Brain microvascular endothelial cell (primary cell): ENCODE measurements around the gene LUZP2.

Source experiments
- DNase-seq: peaks from one replicate; pipeline ENCODE4 v3.0.0-alpha.2; 2020
- H3K27ac ChIP-seq: fragments of 250-450 bp; sonication (Bioruptor Pico); 2 replicates; pipeline ENCODE4 v1.5.1; 2020; ENCODE audit warnings: mild to moderate bottlenecking, moderate library complexity
- H3K27me3 ChIP-seq: fragments of 250-450 bp; sonication (Bioruptor Pico); replicated peaks from 2 replicates; pipeline ENCODE4 v1.5.1; 2020; ENCODE audit warnings: mild to moderate bottlenecking
- H3K36me3 ChIP-seq: fragments of 250-450 bp; sonication (Bioruptor Pico); replicated peaks from 2 replicates; pipeline ENCODE4 v1.5.1; 2020; ENCODE audit warnings: mild to moderate bottlenecking
- H3K4me3 ChIP-seq: 2 replicates; pipeline ENCODE4 v1.5.1; 2011; ENCODE audit warnings: low read depth, mild to moderate bottlenecking, control low read depth, low read length, moderate library complexity
- in situ Hi-C: cut with HindIII; loops from 2 replicates; pipeline ENCODE4 v1.10.0; 2017; ENCODE audit warnings: low sequenced_read_pairs, low pct_ligation_motif_present
- TF ChIP-seq, protein P1 (sequence below): IDR thresholded peaks from 2 replicates; pipeline ENCODE4 v1.5.1; 2011; ENCODE audit warnings: low read depth, mild to moderate bottlenecking, moderate library complexity, low read length, control low read depth, inconsistent platforms; ENCODE audit errors: missing control alignments

The LUZP2 gene

DNA sequence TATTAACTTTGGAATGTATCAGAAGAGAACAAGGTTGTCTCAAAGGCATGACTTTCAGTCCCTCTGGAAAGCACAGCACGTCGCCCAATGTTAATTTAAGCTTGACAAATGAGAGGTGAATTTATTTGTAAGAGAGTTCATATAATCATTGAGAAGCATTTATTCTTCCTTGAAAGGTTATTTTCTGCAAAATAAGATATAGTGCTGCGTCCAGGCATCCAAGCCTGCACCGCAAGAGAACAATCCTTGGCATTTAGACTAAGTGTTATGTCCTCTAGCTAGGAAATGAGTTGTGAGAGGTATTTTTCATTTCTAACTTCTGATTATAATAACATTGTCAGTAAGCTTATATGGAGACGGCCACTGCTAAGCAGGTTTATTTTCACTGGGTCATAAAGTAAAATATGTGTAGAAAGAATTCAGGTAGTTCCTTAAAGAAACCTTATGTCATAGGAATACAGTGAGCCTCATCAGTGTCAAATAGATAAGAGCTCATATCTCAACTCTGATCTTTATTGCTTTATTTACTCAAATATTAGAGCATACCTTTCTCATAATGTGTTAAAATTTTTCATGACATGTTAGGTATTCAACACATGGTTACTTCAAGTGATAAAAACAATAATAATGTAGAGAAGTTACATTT, 182.0 kb downstream of the LUZP2 start:
- no peak overlapping the region for H3K4me3 ChIP-seq
- in situ Hi-C loops, result no loop called here
- no peak for DNase-seq
- no peaks in the 10 kb centered on the region for H3K27me3 ChIP-seq
- H3K27ac ChIP-seq, result no peak overlapping the region
- TF ChIP-seq, protein P1, sequence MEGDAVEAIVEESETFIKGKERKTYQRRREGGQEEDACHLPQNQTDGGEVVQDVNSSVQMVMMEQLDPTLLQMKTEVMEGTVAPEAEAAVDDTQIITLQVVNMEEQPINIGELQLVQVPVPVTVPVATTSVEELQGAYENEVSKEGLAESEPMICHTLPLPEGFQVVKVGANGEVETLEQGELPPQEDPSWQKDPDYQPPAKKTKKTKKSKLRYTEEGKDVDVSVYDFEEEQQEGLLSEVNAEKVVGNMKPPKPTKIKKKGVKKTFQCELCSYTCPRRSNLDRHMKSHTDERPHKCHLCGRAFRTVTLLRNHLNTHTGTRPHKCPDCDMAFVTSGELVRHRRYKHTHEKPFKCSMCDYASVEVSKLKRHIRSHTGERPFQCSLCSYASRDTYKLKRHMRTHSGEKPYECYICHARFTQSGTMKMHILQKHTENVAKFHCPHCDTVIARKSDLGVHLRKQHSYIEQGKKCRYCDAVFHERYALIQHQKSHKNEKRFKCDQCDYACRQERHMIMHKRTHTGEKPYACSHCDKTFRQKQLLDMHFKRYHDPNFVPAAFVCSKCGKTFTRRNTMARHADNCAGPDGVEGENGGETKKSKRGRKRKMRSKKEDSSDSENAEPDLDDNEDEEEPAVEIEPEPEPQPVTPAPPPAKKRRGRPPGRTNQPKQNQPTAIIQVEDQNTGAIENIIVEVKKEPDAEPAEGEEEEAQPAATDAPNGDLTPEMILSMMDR, result no peak
- H3K36me3 ChIP-seq, result no peaks in the 10 kb centered on the region

DNA sequence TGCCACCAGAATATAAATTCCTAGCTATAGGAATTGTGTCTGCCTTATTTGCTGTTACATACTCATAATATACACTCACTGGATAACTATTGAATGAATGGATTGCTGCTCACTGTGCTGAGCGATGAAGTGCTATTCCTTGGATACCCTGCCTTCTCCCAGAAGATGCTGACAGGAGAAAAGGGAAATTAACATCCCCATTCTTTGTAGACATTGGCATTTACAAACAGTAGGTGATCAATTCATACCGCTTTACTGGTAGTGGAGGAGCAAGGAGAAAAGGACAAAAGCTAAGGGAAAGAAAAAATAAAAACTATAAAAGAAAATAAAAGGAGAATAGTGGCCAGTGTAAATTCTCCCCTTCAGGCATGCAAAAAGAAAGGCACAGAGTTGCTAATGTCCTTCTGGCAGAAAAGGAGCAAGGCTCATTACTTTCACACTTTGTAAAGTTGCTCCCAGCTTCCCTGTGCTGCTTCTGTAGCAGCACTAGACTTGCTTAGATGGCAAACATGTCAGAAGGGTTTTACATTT, 183.0 kb downstream of the LUZP2 start:
- TF ChIP-seq, protein P1, result no peak
- Histone ChIP-seq H3K27ac (no peak overlapping the region), H3K36me3 (no peaks in the 10 kb centered on the region), H3K27me3 (no peaks in the 10 kb centered on the region), H3K4me3 (no peak overlapping the region)
- no peak for DNase-seq
- in situ Hi-C loops, result no loop called here

DNA sequence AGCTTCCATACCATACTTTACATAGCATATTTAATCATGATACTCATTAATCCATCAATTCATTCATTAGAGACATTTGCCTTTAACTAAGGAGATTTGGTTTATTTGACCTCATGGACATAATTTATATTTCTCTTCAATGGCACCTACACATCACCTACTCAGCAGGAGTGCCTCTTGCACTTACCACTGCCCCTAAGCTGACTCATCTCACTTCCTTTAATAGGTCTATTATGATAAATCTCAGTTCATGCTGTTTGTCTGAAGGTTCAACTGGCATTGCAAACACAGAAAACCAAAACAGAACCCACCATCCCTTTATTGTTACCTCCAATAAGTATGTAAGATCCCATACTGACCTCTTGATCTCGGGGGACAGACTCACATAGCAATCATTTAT, 186.7 kb downstream of the LUZP2 start:
- no peak for DNase-seq
- in situ Hi-C loops, result no loop called here
- no peak overlapping the region for H3K27ac ChIP-seq
- TF ChIP-seq, protein P1, result no peak
- no peak overlapping the region for H3K4me3 ChIP-seq
- H3K36me3 ChIP-seq, result no peaks in the 10 kb centered on the region
- no peaks in the 10 kb centered on the region for H3K27me3 ChIP-seq

DNA sequence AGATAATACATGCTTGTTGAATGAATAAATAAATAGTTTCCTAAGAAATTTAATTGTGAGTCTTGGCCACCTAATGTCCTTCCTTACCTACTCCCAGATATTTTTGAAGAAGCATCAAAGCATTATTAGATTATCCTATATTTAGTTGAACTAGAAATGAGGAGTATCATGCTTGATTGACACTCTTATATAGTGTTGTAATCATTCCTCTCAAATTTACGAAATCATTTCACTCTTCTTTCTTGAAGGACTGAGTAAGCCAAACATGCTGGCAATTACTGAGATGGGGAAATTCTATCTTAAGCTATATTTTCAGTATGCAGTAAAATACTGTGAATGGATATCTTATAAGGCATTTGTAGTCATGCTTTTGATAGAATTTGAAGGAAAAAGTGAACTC, 189.0 kb downstream of the LUZP2 start:
- Histone ChIP-seq H3K36me3 (no peaks in the 10 kb centered on the region), H3K4me3 (no peak overlapping the region), H3K27me3 (no peaks in the 10 kb centered on the region), H3K27ac (no peak overlapping the region)
- in situ Hi-C loops, result no loop called here
- TF ChIP-seq, protein P1, result no peak
- no peak for DNase-seq

DNA sequence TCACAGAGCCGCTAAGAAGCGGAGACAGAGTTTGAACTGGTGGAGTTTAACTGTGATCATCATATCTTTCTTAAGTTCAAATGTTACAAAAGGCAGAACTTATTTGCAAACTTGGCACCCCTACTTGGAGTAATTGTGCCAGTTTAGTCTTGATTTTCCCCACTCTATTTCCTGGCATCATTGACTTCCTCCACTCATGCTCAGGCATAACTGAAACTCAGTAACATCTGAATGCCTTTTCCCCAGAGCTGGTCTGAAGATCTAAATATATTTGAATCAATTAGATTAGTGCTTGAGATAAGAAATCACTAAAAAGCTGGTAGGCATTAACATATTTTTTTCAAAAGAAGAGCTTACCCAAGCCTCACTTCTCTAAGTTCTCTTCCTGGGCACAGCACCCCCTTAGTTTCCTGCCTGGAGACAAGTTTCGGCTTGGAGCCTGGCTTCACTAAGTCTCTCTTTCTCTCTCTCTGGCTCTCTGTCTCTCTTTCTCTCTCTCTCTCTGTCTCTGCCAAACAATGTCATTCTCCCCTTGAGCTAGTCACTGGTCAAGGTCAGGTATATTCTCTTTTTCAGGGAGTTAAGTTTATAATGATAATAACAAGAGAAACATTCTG, 190.8 kb downstream of the LUZP2 start:
- Histone ChIP-seq H3K27me3 (no peaks in the 10 kb centered on the region), H3K27ac (no peak overlapping the region), H3K4me3 (no peak overlapping the region), H3K36me3 (no peaks in the 10 kb centered on the region)
- DNase-seq, result no peak
- TF ChIP-seq, protein P1, result no peak
- in situ Hi-C loops, result no loop called here
